ENCODE measurements around the gene THBS3.
"Not testable (repeated sequence)": the region's sequence is repeated elsewhere in the genome, so short reads cannot be mapped to it uniquely, and the experiment has no call there.

The THBS3 gene

DNA sequence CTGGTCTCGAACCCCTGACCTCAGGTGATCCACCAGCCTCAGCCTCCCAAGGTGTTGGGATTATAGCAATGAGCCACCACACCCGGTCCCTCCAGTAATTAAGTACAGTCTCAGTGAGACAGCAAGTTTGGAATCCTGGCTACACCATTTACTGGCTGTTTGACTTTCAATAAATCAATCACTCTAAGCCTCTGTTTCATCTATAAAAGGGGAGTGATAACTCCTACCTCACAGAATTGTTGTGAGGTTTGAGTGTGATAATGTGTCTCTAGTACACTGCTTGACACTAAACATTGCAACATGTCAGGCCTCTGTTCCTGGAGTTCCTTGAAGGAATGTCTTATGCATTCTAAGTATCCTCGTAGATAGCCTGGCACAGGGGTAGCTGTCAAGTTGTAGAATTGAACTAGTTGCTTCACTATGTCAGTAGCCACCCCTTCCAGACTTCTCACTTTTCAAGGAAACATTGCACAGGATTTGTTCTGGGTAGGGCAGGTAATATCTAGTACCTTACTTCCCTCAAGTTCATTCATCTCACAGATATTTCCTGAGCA, 35.2 kb upstream of the THBS3 start:
- Histone ChIP-seq H3K36me3 (ENCODE audit: low read depth) (peaks cover 6% of the 10 kb centered on the region; the same call in 1 of the 2 replicates), H3K27me3 (ENCODE audit: insufficient read depth, poor library complexity, severe bottlenecking) (no peaks in the 10 kb centered on the region), H3K27ac (ENCODE audit: poor library complexity, severe bottlenecking) (peak overlapping the region; percentile 66), H3K9me3 (ENCODE audit: severe bottlenecking) (no peaks in the 10 kb centered on the region), H3K4me1 (ENCODE audit: insufficient read depth, poor library complexity, severe bottlenecking) (peaks cover 5% of the 10 kb centered on the region), H3K4me3 (ENCODE audit: severe bottlenecking) (no peak overlapping the region)
- DNase-seq (ENCODE audit: low spot score) = no peak
- no peak for ATAC-seq (ENCODE audit: low read depth)
- TF ChIP-seq, protein P1, sequence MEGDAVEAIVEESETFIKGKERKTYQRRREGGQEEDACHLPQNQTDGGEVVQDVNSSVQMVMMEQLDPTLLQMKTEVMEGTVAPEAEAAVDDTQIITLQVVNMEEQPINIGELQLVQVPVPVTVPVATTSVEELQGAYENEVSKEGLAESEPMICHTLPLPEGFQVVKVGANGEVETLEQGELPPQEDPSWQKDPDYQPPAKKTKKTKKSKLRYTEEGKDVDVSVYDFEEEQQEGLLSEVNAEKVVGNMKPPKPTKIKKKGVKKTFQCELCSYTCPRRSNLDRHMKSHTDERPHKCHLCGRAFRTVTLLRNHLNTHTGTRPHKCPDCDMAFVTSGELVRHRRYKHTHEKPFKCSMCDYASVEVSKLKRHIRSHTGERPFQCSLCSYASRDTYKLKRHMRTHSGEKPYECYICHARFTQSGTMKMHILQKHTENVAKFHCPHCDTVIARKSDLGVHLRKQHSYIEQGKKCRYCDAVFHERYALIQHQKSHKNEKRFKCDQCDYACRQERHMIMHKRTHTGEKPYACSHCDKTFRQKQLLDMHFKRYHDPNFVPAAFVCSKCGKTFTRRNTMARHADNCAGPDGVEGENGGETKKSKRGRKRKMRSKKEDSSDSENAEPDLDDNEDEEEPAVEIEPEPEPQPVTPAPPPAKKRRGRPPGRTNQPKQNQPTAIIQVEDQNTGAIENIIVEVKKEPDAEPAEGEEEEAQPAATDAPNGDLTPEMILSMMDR (IDR thresholded peaks at IDR 0.05; ENCODE audit: poor library complexity, severe bottlenecking) = no peak

DNA sequence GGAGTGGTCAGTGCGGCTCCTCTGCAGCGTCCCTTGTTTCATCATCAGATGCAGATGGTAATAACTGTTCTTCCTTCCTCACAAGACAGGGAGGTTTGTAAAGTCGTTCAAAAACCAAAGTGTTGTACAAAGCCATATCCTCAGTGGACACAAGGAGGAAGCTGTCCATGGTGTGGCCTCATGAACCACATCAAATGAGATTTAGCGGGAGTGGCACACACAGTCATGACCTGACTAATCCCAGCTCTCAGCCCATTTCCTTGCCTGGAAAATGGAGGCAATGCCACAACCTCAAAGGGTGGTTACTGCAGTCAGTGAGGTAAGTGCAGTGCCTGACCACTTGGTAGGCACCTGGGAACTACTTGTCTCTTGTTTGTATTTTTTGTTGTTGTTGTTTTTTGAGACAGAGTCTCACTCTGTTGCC, 34.2 kb upstream of the THBS3 start:
- 0 out of 2 replicates have a peak, but pooled peaks cover 3% of the 10 kb centered on the region for H3K36me3 ChIP-seq (ENCODE audit: low read depth)
- H3K9me3 ChIP-seq (ENCODE audit: severe bottlenecking) = no peaks in the 10 kb centered on the region
- H3K27me3 ChIP-seq (ENCODE audit: insufficient read depth, poor library complexity, severe bottlenecking) = no peaks in the 10 kb centered on the region
- no peak for ATAC-seq (ENCODE audit: low read depth)
- TF ChIP-seq, protein P1 (IDR thresholded peaks at IDR 0.05; ENCODE audit: poor library complexity, severe bottlenecking) = no peak
- no peak overlapping the region for H3K4me3 ChIP-seq (ENCODE audit: severe bottlenecking)
- H3K27ac ChIP-seq (ENCODE audit: poor library complexity, severe bottlenecking) = no peak overlapping the region
- DNase-seq (ENCODE audit: low spot score) = no peak
- peaks cover 5% of the 10 kb centered on the region for H3K4me1 ChIP-seq (ENCODE audit: insufficient read depth, poor library complexity, severe bottlenecking)

GRCh38 chr1:155241069-155241679, 33.5 kb upstream of the THBS3 start:
- TF ChIP-seq, protein P1 (IDR thresholded peaks at IDR 0.05; ENCODE audit: poor library complexity, severe bottlenecking) = no peak
- ATAC-seq (ENCODE audit: low read depth) (peak; percentile 21; the same call in 2 of the 3 replicates), DNase-seq (ENCODE audit: low spot score) (no peak)
- Histone ChIP-seq H3K27ac (ENCODE audit: poor library complexity, severe bottlenecking) (no peak overlapping the region), H3K4me1 (ENCODE audit: insufficient read depth, poor library complexity, severe bottlenecking) (peaks cover 5% of the 10 kb centered on the region), H3K36me3 (ENCODE audit: low read depth) (0 out of 2 replicates have a peak, but pooled peaks cover 5% of the 10 kb centered on the region), H3K4me3 (ENCODE audit: severe bottlenecking) (peak overlapping the region; percentile 31), H3K27me3 (ENCODE audit: insufficient read depth, poor library complexity, severe bottlenecking) (no peaks in the 10 kb centered on the region), H3K9me3 (ENCODE audit: severe bottlenecking) (no peaks in the 10 kb centered on the region)

GRCh38 chr1:155236451-155236850, 28.8 kb upstream of the THBS3 start:
- no peak for DNase-seq (ENCODE audit: low spot score)
- H3K27ac ChIP-seq (ENCODE audit: poor library complexity, severe bottlenecking) = no peak overlapping the region
- no peaks in the 10 kb centered on the region for H3K27me3 ChIP-seq (ENCODE audit: insufficient read depth, poor library complexity, severe bottlenecking)
- no peak for ATAC-seq (ENCODE audit: low read depth)
- TF ChIP-seq, protein P1 (IDR thresholded peaks at IDR 0.05; ENCODE audit: poor library complexity, severe bottlenecking) = no peak
- no peak overlapping the region for H3K4me3 ChIP-seq (ENCODE audit: severe bottlenecking)
- peaks cover 5% of the 10 kb centered on the region for H3K4me1 ChIP-seq (ENCODE audit: insufficient read depth, poor library complexity, severe bottlenecking)
- H3K36me3 ChIP-seq (ENCODE audit: low read depth) = 0 out of 2 replicates have a peak, but pooled peaks cover 5% of the 10 kb centered on the region
- no peaks in the 10 kb centered on the region for H3K9me3 ChIP-seq (ENCODE audit: severe bottlenecking)

GRCh38 chr1:155235375-155235774, 27.7 kb upstream of the THBS3 start:
- not testable (repeated sequence) for H3K27ac ChIP-seq (ENCODE audit: poor library complexity, severe bottlenecking); ATAC-seq (ENCODE audit: low read depth); H3K4me1 ChIP-seq (ENCODE audit: insufficient read depth, poor library complexity, severe bottlenecking); H3K9me3 ChIP-seq (ENCODE audit: severe bottlenecking); H3K36me3 ChIP-seq (ENCODE audit: low read depth); H3K4me3 ChIP-seq (ENCODE audit: severe bottlenecking); DNase-seq (ENCODE audit: low spot score); H3K27me3 ChIP-seq (ENCODE audit: insufficient read depth, poor library complexity, severe bottlenecking)

DNA sequence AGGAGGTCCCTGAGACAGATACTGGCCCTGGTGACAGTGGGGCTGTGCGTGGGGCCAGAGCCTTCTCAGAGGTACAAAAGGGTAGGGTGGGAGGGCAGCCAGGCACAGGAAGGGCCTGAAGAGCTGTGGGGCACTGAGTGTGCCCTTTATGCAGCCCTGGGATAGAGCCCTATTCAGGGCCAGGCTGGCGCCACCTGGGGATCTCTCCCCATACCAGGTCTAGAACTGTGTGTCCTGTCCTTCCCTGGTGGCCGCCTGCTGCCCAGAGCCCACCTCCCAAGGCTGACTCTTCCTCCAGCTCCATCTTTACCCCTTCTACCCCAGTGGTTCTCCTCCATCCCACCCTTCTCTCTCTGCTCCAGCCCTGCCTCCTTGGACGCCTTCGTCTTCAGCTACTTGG, 25.8 kb upstream of the THBS3 start:
- not testable (repeated sequence) for ATAC-seq (ENCODE audit: low read depth); H3K9me3 ChIP-seq (ENCODE audit: severe bottlenecking); H3K4me1 ChIP-seq (ENCODE audit: insufficient read depth, poor library complexity, severe bottlenecking); DNase-seq (ENCODE audit: low spot score); H3K4me3 ChIP-seq (ENCODE audit: severe bottlenecking); H3K36me3 ChIP-seq (ENCODE audit: low read depth); H3K27ac ChIP-seq (ENCODE audit: poor library complexity, severe bottlenecking); H3K27me3 ChIP-seq (ENCODE audit: insufficient read depth, poor library complexity, severe bottlenecking)

DNA sequence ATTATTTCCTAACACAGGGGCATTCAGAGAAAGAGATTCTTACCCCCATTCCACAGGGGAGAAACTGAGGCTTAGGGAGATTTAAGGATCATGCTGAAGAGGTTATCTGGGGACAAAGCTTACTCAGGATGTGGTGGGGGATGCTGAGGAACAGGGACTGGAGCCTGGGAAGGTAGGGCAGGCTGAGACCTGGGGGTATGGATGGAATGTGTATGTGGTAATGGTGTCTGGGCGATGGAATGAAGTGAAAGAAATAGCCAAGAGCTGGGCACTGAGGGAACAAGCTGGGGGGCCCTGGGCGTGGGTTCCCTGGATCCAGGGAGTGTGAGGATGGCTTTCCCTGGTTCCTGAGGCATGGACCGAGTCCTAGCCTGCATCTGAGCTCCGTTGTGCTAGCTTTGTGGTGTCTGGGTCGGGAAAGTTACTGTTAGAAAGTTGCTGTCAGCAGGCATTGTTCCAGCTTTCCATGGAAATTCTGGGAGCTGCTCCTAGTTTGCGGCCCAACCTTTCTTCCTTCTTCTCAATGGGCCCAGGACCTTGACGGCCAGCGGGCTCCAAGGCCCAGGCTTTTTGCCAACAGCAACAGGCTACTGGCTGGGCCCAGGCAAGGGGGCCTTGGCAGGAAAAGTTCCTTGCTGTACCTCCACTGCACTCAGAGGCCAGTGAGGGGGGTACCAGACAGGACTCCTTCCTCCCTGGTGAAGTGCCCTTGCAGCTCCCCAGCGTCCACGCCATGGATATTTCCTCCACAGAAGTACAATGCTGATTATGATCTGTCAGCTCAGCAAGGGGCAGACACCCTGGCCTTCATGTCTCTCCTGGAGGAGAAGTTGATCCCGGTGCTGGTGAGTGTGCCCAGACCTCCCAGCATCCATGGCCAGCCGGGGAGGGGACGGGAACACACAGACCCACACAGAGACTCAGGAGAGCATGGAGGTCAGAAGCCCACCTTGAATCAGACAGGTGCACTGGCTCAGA, 24.6 kb upstream of the THBS3 start:
- H3K27me3 ChIP-seq (ENCODE audit: insufficient read depth, poor library complexity, severe bottlenecking); ATAC-seq (ENCODE audit: low read depth); H3K9me3 ChIP-seq (ENCODE audit: severe bottlenecking); H3K27ac ChIP-seq (ENCODE audit: poor library complexity, severe bottlenecking); H3K36me3 ChIP-seq (ENCODE audit: low read depth); DNase-seq (ENCODE audit: low spot score); H3K4me3 ChIP-seq (ENCODE audit: severe bottlenecking); H3K4me1 ChIP-seq (ENCODE audit: insufficient read depth, poor library complexity, severe bottlenecking): not testable (repeated sequence)
